GM18520 (cell line): ENCODE data around the gene IGF2BP2.
"Not testable (repeated sequence)": the region's sequence is repeated elsewhere in the genome, so short reads cannot be mapped to it uniquely, and the experiment has no call there.

Source experiments
- ATAC-seq: cut with Tn5 transposase; IDR thresholded peaks from one replicate; pipeline ENCODE4 v1.9.1; 2021; ENCODE audit not compliant: unreplicated experiment

Gene IGF2BP2

GRCh38 chr3:185716436-185717108 is 108.3 kb downstream of the IGF2BP2 start:
- no peak for ATAC-seq

- ATAC-seq: no peak
These were observed 109.8 kb downstream of the IGF2BP2 start for GRCh38 chr3:185715091-185715490.

GRCh38 chr3:185714085-185714484 is 110.8 kb downstream of the IGF2BP2 start:
- no peak for ATAC-seq

GRCh38 chr3:185713015-185713414 is 111.8 kb downstream of the IGF2BP2 start:
- ATAC-seq: no peak

DNA sequence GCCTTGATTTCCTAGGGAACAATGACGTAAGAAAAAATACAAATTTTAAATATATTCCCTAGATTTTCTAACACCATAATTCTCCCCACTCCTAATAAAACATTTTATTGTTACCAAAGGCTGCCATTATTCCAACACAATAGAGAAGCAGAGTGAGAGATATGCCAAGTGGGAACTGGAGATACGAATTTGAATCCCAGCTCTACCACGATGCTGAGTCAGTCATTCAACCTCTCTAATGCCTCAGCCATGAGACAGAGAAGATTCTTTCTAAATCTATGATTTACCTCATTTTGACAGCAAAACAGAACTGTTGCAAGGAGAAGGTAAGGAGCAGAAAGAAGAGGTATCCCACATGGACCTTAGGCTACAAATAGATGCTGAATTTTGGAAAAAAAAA is 112.5 kb downstream of the IGF2BP2 start:
- no peak for ATAC-seq

DNA sequence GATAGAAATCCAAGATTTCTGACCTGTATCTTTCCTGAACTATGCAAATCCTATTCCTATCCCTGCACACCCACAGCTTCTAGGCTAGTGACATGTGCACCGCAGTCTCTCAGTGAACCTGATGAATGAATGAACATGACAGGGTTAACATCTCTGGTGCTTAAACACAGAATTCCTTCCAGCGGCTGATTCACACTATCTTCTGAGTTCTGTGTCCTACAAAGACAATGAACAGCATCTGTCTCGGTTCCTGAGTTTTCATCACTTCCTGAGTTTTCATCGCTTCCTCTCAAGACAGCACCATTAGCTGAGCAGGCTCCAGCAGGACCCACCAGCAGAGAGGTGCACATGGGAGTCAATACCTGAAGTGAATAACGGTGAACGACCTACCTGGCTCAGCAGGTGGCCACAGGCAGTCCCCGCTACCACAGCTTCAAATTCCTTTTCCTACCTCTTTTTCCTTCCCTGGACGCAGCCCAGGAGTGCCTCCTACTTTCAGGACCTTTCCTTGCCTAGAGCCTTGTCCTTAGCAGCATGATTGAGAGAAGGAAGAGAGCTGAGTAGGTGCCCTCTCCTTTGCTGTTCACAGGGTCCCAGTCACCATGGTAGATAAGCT is 113.5 kb downstream of the IGF2BP2 start:
- ATAC-seq: no peak

DNA sequence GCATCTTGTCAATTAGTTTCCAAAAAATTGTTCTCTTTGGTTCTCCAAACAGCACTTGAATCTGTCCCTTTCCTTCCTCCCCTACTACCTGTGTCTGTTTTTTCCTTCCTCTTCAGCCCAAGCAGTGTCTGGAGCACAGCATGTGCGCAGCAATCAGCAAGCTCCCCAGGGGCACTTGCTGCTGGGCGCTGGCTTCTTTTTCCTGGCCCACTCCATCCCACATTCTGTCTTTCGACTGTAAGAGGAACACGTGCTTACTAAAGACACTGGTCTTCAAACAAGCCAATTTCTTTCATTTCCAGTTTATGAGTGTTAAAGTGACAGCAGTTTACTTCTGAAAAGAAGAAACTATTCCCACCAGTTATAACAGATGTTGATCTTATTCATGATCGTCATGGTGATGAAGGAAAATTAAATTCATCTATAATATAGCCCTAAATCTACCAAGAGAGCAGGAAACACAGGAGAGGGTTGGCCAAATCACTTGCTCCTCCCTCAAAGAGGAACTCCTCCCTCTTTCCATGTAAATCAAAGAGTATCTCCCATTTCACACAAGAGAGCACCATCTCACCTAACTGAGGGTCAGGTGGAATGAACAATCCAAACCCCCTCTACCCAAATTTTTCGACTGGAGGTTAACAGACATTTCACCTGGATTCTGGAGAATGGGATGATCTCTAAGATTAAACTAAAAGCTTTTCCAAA is 115.4 kb downstream of the IGF2BP2 start:
- ATAC-seq: no peak

GRCh38 chr3:185708392-185708791 is 116.5 kb downstream of the IGF2BP2 start:
- no peak for ATAC-seq

GRCh38 chr3:185705498-185705897 is 119.3 kb downstream of the IGF2BP2 start:
- no peak for ATAC-seq

GRCh38 chr3:185702262-185703225 is 122.3 kb downstream of the IGF2BP2 start:
- ATAC-seq: no peak

GRCh38 chr3:185701611-185702261 is 123.1 kb downstream of the IGF2BP2 start:
- no peak for ATAC-seq

GRCh38 chr3:185699927-185700326 is 124.9 kb downstream of the IGF2BP2 start:
- no peak for ATAC-seq

GRCh38 chr3:185697228-185697627 is 127.6 kb downstream of the IGF2BP2 start:
- not testable (repeated sequence) for ATAC-seq

DNA sequence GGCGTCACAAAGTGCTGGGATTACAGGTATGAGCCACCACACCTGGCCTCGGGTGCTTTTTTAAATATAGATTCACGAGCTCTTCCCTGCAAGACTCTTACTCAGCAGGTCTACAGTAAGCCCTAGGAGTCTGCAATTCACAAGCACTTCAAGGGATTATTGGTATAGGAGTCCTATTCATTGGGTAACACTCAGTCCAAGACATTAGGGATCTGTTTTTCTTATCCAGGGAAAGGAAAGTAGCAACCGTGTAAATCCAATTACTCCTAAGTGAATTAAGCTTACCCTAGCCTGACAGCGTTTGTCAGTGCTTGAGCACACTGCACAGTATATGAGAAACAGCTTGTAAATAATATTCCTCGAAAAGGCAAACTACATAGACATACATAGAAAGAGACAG is 128.8 kb downstream of the IGF2BP2 start:
- no peak for ATAC-seq

GRCh38 chr3:185693985-185694653 is 130.7 kb downstream of the IGF2BP2 start:
- ATAC-seq: no peak

GRCh38 chr3:185691622-185692021 is 133.2 kb downstream of the IGF2BP2 start:
- ATAC-seq: no peak

DNA sequence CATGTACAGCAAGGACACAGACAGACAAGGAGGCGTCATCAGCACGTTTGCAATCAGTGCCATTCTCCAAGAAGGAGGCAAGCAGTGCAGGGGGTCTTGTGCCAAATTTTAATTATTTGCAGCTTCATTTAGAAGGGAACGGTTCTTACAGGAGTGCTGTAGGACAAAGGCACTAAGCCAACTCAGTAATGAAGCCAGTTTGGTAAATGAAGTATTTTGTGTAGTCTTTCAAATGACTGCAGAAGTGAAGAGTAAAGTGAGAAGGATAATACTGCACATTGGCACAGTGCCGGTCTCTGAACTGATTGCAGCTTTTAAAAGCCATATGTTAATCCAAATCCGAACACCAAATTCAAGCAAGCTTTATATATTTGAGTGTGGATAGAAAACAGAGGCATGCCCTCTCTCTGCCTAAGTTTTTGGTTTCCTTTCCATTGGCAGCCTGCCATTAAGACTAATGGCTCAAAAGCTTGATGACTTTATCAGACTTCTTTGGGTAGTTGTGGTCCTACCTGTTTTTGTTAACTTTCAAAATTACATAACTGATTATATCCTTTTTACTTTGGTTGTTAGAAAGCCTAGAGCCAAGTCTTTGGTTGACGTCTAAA is 137.5 kb downstream of the IGF2BP2 start:
- no peak for ATAC-seq

- ATAC-seq: no peak
These were observed 139.4 kb downstream of the IGF2BP2 start for GRCh38 chr3:185685231-185686035.

- no peak for ATAC-seq
These were observed 144.6 kb downstream of the IGF2BP2 start for GRCh38 chr3:185680231-185680630.
